ENCODE data around the gene TRIM75.

DNA sequence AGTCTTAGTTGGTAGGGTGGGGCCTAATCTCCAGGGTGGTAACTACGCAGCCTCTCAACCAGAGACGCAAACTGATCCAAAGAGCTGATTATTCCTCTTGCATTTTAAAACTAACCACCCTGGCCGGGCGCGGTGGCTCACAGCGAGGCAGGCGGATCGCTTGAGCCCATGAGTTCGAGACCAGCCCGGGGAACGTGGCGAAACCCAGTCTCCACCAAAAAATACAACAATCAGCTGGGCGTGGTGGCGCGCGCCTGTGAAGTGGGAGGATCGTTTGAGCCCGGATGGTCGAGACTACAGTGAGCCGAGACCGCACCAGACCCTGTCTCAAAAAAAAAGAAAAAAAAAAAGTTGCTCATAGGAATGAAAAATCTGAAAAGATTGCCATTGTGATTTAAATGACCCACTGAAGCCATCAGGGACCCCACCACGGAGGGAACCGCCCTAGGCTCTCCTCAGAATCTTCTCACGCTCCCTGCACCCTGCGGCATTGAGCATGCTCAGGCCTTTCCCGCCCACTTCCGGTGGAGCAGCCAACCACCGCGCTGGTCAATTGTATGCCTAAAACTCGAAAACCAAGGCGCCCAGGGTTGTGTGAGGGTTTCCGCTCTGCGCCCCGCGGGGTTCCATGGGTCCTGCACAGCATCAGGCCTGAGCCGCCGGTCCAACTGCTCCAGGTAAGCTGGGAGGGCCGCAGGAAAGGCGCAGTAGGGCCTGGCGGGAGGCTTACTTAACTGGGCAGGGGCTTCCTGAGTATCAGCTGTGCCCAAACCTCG is 22.0 kb upstream of the TRIM75 start, which contains the start of gene TRIM60:
- TF ChIP-seq, protein P1, sequence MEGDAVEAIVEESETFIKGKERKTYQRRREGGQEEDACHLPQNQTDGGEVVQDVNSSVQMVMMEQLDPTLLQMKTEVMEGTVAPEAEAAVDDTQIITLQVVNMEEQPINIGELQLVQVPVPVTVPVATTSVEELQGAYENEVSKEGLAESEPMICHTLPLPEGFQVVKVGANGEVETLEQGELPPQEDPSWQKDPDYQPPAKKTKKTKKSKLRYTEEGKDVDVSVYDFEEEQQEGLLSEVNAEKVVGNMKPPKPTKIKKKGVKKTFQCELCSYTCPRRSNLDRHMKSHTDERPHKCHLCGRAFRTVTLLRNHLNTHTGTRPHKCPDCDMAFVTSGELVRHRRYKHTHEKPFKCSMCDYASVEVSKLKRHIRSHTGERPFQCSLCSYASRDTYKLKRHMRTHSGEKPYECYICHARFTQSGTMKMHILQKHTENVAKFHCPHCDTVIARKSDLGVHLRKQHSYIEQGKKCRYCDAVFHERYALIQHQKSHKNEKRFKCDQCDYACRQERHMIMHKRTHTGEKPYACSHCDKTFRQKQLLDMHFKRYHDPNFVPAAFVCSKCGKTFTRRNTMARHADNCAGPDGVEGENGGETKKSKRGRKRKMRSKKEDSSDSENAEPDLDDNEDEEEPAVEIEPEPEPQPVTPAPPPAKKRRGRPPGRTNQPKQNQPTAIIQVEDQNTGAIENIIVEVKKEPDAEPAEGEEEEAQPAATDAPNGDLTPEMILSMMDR (IDR thresholded peaks at IDR 0.05) = no peak
- no peak for TF ChIP-seq ZFX (IDR thresholded peaks at IDR 0.05; ENCODE audit: borderline replicate concordance)
